PFSK-1 (cell line): ENCODE measurements around the gene CTSF.

ENCODE experiments used
- FOXP2 ChIP-seq: optimal IDR thresholded peaks from 2 replicates; pipeline ENCODE3; 2011; ENCODE audit warnings: borderline replicate concordance, control low read depth, inconsistent platforms; ENCODE audit not compliant: insufficient read depth; ENCODE audit errors: extremely low read length, extremely low read depth
- POLR2AphosphoS5 ChIP-seq: IDR thresholded peaks from 2 replicates; pipeline ENCODE4 v1.6.1; 2012; ENCODE audit warnings: low read depth, mild to moderate bottlenecking, control low read depth, low read length, moderate library complexity
- REST ChIP-seq, 2 experiments: IDR thresholded peaks; 2 replicates each; pipeline versions ENCODE4 v1.6.1 to v1.8.0; 2011 to 2012; ENCODE audit warnings: low read depth in 2 of 2, low read length in 2 of 2, control low read depth in 1 of 2, inconsistent platforms in 1 of 2, mild to moderate bottlenecking in 1 of 2, moderate library complexity in 1 of 2; ENCODE audit not compliant: insufficient read depth in 1 of 2
- SIN3A ChIP-seq: IDR thresholded peaks from 2 replicates; pipeline ENCODE4 v1.6.1; 2012; ENCODE audit warnings: mild to moderate bottlenecking, low read length, moderate library complexity, borderline replicate concordance; ENCODE audit not compliant: insufficient read depth
- TAF1 ChIP-seq: IDR thresholded peaks from 2 replicates; pipeline ENCODE4 v1.6.1; 2012; ENCODE audit warnings: low read length, control low read depth, borderline replicate concordance; ENCODE audit not compliant: insufficient read depth

The CTSF gene

GRCh38 chr11:66612458-66612857 is 44.1 kb upstream of the CTSF start:
- TF ChIP-seq FOXP2 (no peak), REST (IDR thresholded peaks at IDR 0.05; ENCODE audit: insufficient read depth in 1 of 2, low read depth in 2 of 2, low read length in 2 of 2) (no peak), POLR2AphosphoS5 (no peak), TAF1 (no peak), SIN3A (no peak)

- TF ChIP-seq FOXP2 (no peak), TAF1 (no peak), REST (IDR thresholded peaks at IDR 0.05; ENCODE audit: insufficient read depth in 1 of 2, low read depth in 2 of 2, low read length in 2 of 2) (no peak), POLR2AphosphoS5 (no peak), SIN3A (no peak)
Observed at GRCh38 chr11:66609721-66610617, 41.6 kb upstream of the CTSF start.

GRCh38 chr11:66607126-66607834 is 38.9 kb upstream of the CTSF start:
- no peak for TF ChIP-seq TAF1
- no peak for TF ChIP-seq POLR2AphosphoS5
- no peak for TF ChIP-seq REST (IDR thresholded peaks at IDR 0.05; ENCODE audit: insufficient read depth in 1 of 2, low read depth in 2 of 2, low read length in 2 of 2)
- no peak for TF ChIP-seq SIN3A
- TF ChIP-seq FOXP2: no peak

GRCh38 chr11:66604155-66604554 is 35.7 kb upstream of the CTSF start:
- TF ChIP-seq SIN3A (no peak), REST (IDR thresholded peaks at IDR 0.05; ENCODE audit: insufficient read depth in 1 of 2, low read depth in 2 of 2, low read length in 2 of 2) (no peak), TAF1 (no peak), POLR2AphosphoS5 (no peak)
